A549 (cell line): Measurements from ENCODE around the gene SRSF5. TPM values are rescaled to one million over a fixed set of nuclear protein-coding genes. Genes with fewer than 3 reads are reported as not detected.

Experiments used
- ATAC-seq, 2 experiments: fragments of 200-7000 bp in 1 of 2; fragments of >200 bp in 1 of 2; cut with Nextera tagmentation in 1 of 2; cut with Tn5 transposase in 1 of 2; 3 replicates each; pipeline versions ENCODE4 v1.8.0 to v1.9.1; 2018 to 2020; ENCODE audit warnings: mild to moderate bottlenecking in 1 of 2, moderate library complexity in 1 of 2
- CTCF ChIA-PET: fragments of 300-600 bp; sonication (Branson Sonifier 250); formaldehyde crosslinking; extraction: SDS; loops from one replicate; lab custom pipeline; 2021; ENCODE audit warnings: antibody characterized with exemption, inconsistent platforms; lab: Yijun Ruan, JAX
- POLR2A ChIA-PET: fragments of 350-600 bp; formaldehyde crosslinking; extraction: SDS; loops from one replicate; lab custom pipeline; 2021; ENCODE audit warnings: antibody characterized with exemption, inconsistent platforms; lab: Yijun Ruan, JAX
- DNase-seq, 2 experiments: peaks; one replicate each; pipeline versions ENCODE4 v3.0.0 to v3.0.0-alpha.2; 2011 to 2016; ENCODE audit warnings: low read depth in 1 of 2, low spot score in 1 of 2
- FAIRE-seq: peaks from 2 replicates; lab custom pipeline; 2011; peaks lifted over from hg19 to GRCh38; lab: Jason Lieb, UNC
- H3K27ac ChIP-seq, 2 experiments: fragments of >200 bp; sonication (Bioruptor Twin); formaldehyde crosslinking; 3 replicates each; pipeline ENCODE4 v1.5.1; 2016 to 2017
- H3K4me1 ChIP-seq: fragments of >200 bp; sonication (Bioruptor Twin); formaldehyde crosslinking; 3 replicates; pipeline ENCODE4 v1.6.1; 2016
- H3K4me2 ChIP-seq: fragments of >200 bp; sonication (Bioruptor Twin); formaldehyde crosslinking; 3 replicates; pipeline ENCODE4 v1.6.1; 2016
- H3K4me3 ChIP-seq: fragments of >200 bp; sonication (Bioruptor Twin); formaldehyde crosslinking; 3 replicates; pipeline ENCODE4 v1.5.1; 2016
- H3K9me3 ChIP-seq: fragments of >200 bp; sonication (Bioruptor Twin); formaldehyde crosslinking; 3 replicates; pipeline ENCODE4 v1.6.1; 2016
- CEBPB ChIP-seq, 2 experiments: fragments of >200 bp in 1 of 2; sonication (Bioruptor Twin) in 1 of 2; formaldehyde crosslinking in 1 of 2; IDR thresholded peaks; 2 replicates each; pipeline ENCODE4 v1.6.1; 2012 to 2016
- CTCF ChIP-seq: fragments of >200 bp; sonication (Bioruptor Twin); formaldehyde crosslinking; IDR thresholded peaks from 3 replicates; pipeline ENCODE4 v1.5.1; 2016
- EHF ChIP-seq: fragments of 250-450 bp; sonication (Bioruptor Pico); IDR thresholded peaks from 2 replicates; pipeline ENCODE4 v1.5.0; 2020; ENCODE audit warnings: mild to moderate bottlenecking
- EP300 ChIP-seq, 2 experiments: fragments of >200 bp; sonication (Bioruptor Twin); formaldehyde crosslinking; IDR thresholded peaks; 2 replicates in 1 of 2; 3 replicates in 1 of 2; pipeline ENCODE4 v1.6.1; 2016 to 2017
- FOSL2 ChIP-seq, 2 experiments: fragments of 450-650 bp in 1 of 2; fragments of >200 bp in 1 of 2; sonication (Bioruptor Twin) in 1 of 2; formaldehyde crosslinking; IDR thresholded peaks; 2 replicates each; pipeline versions ENCODE4 v1.5.0 to v1.6.1; 2016 to 2020; ENCODE audit warnings: mild to moderate bottlenecking in 1 of 2, moderate library complexity in 1 of 2
- GATA3 ChIP-seq: IDR thresholded peaks from 2 replicates; pipeline ENCODE4 v1.6.1; 2012; ENCODE audit warnings: borderline replicate concordance
- HEYL ChIP-seq: fragments of 250-450 bp; sonication (Bioruptor Pico); IDR thresholded peaks from 2 replicates; pipeline ENCODE4 v1.8.0; 2021; ENCODE audit warnings: mild to moderate bottlenecking, moderate library complexity
- HOXA7 ChIP-seq: fragments of 250-450 bp; sonication (Bioruptor Pico); IDR thresholded peaks from 2 replicates; pipeline ENCODE4 v1.5.0; 2020; ENCODE audit warnings: mild to moderate bottlenecking, moderate library complexity
- HOXB13 ChIP-seq: fragments of 250-450 bp; sonication (Bioruptor Pico); IDR thresholded peaks from 2 replicates; pipeline ENCODE4 v1.5.0; 2020; ENCODE audit warnings: low read depth, mild to moderate bottlenecking, moderate library complexity
- KDM1A ChIP-seq: fragments of 200-600 bp; sonication (generic); IDR thresholded peaks from 2 replicates; pipeline ENCODE4 v1.6.1; 2016; ENCODE audit warnings: low read depth, mild to moderate bottlenecking
- KDM5A ChIP-seq: fragments of 200-600 bp; sonication (generic); IDR thresholded peaks from 2 replicates; pipeline ENCODE4 v1.6.1; 2016; ENCODE audit warnings: antibody characterized with exemption, mild to moderate bottlenecking
- NFE2L2 ChIP-seq: fragments of 150-350 bp; conservative IDR thresholded peaks from 2 replicates; pipeline ENCODE4 v1.6.1; 2014; ENCODE audit warnings: low read length
- NPAS2 ChIP-seq: fragments of 250-450 bp; sonication (Bioruptor Pico); IDR thresholded peaks from 2 replicates; pipeline ENCODE4 v1.8.0; 2022; ENCODE audit warnings: mild to moderate bottlenecking, moderate library complexity, borderline replicate concordance
- PBX3 ChIP-seq: IDR thresholded peaks from 2 replicates; pipeline ENCODE4 v1.6.1; 2012
- RFX5 ChIP-seq: fragments of 450-650 bp; IDR thresholded peaks from 2 replicates; pipeline ENCODE4 v1.7.1; 2014; ENCODE audit warnings: antibody characterized with exemption, mild to moderate bottlenecking, moderate library complexity
- SREBF2 ChIP-seq: fragments of 450-650 bp; IDR thresholded peaks from 2 replicates; pipeline ENCODE4 v1.6.1; 2014; ENCODE audit warnings: mild to moderate bottlenecking, moderate library complexity
- ZFP36 ChIP-seq: fragments of 450-650 bp; IDR thresholded peaks from 2 replicates; pipeline ENCODE4 v1.6.1; 2014; ENCODE audit warnings: borderline replicate concordance; ENCODE audit not compliant: partially characterized antibody
- ZSCAN20 ChIP-seq: fragments of 250-450 bp; sonication (Bioruptor Pico); IDR thresholded peaks from 2 replicates; pipeline ENCODE4 v1.8.0; 2022; ENCODE audit warnings: mild to moderate bottlenecking, moderate library complexity
- WGBS: methylation state at CpG from one replicate; pipeline ENCODE4 v1.1.6; 2017; ENCODE audit errors: missing lambda C conversion rate; 5-methylcytosine and 5-hydroxymethylcytosine counted together
- polyA plus RNA-seq, 4 experiments: library from polyadenylated mRNA; depleted of rRNA in 3 of 4; stranded (reverse); fragments of >200 nt; fragmentation: RNase III in 1 of 4; extraction: RNeasy Plus Mini Kit Qiagen cat#74134 plus additional on column Dnase treatment in 1 of 4; gene quantifications; 2 replicates in 3 of 4; 3 replicates in 1 of 4; pipeline ENCODE4 v1.2.3, GENCODE V29; 2011 to 2017
- TF ChIP-seq, protein P1 (sequence below): IDR thresholded peaks from 2 replicates; pipeline ENCODE4 v1.6.1; 2012

SRSF5 gene
- polyA plus RNA-seq, 2 of the 4 experiments (the other 2 are of a cell fraction) = 285 to 355 TPM

DNA sequence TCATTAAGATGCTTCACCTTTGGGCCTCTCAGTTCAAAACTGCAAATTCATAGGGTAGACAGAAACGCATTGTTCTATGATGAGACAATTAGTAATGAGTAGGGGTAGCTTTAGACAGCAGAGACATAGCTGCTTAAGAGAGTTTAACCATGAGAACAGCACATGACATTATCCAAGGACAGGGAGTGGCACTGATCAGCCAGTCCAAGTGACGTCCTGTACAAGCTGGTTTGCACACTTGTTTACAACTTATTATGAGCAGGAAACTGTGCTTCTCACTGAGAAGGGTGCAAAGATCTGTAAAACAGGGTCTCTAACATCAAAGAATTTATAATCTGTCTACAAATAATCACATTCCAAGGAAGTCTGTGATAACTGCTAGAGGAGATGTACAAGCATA lies 11.2 kb upstream of the SRSF5 start:
- no peak for FAIRE-seq
- no peak overlapping the region; a peak in 1 of 6 replicates for H3K27ac ChIP-seq
- ATAC-seq = no peak
- WGBS = 55% methylated on average over 2 of the region's 2 CpGs
- CTCF ChIA-PET = no interaction called here
- no peak overlapping the region for H3K4me2 ChIP-seq
- no peaks in the 10 kb centered on the region for H3K4me1 ChIP-seq
- no peaks in the 10 kb centered on the region for H3K9me3 ChIP-seq
- POLR2A ChIA-PET = interaction anchor here (0.8 kb wide), 1 partner anchor 11 kb away, joined by 4 read pairs; the partner anchor contains the start of gene SRSF5
- DNase-seq = no peak
- no peak overlapping the region for H3K4me3 ChIP-seq
- no peak for TF ChIP-seq ZSCAN20
- TF ChIP-seq PBX3 = no peak
- no peak for TF ChIP-seq NFE2L2
- TF ChIP-seq FOSL2 (IDR thresholded peaks at IDR 0.05) = no peak
- TF ChIP-seq FOSL2 (CRISPR knock-in tag; IDR thresholded peaks at IDR 0.05) = no peak
- TF ChIP-seq EHF (CRISPR knock-in tag) = no peak
- no peak for TF ChIP-seq HOXA7 (CRISPR knock-in tag)
- TF ChIP-seq, all 56 proteins: peak for 0

GRCh38 chr14:69756298-69756697 lies 10.6 kb upstream of the SRSF5 start:
- WGBS = 56% methylated on average over 3 of the region's 3 CpGs
- ChIA-PET POLR2A (no interaction called here), CTCF (no interaction called here)
- Histone ChIP-seq H3K4me1 (no peaks in the 10 kb centered on the region), H3K27ac (no peak overlapping the region), H3K9me3 (no peaks in the 10 kb centered on the region), H3K4me2 (no peak overlapping the region), H3K4me3 (no peak overlapping the region)
- ATAC-seq (no peak), FAIRE-seq (no peak), DNase-seq (no peak)
- no peak for TF ChIP-seq KDM5A
- no peak for TF ChIP-seq HOXB13 (CRISPR knock-in tag)
- no peak for TF ChIP-seq SREBF2

- WGBS = 42% methylated on average over 1 of the region's 1 CpG
- no peak overlapping the region for H3K4me3 ChIP-seq
- no peak overlapping the region for H3K4me2 ChIP-seq
- POLR2A ChIA-PET = no interaction called here
- ATAC-seq = no peak
- CTCF ChIA-PET = no interaction called here
- FAIRE-seq = no peak
- no peak for DNase-seq
- H3K27ac ChIP-seq = no peak overlapping the region
- H3K9me3 ChIP-seq = no peaks in the 10 kb centered on the region
- no peak for TF ChIP-seq GATA3
- no peak for TF ChIP-seq EP300 (IDR thresholded peaks at IDR 0.05)
- no peak for TF ChIP-seq RFX5
- TF ChIP-seq, protein P1, sequence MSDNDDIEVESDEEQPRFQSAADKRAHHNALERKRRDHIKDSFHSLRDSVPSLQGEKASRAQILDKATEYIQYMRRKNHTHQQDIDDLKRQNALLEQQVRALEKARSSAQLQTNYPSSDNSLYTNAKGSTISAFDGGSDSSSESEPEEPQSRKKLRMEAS = no peak
- no peak for TF ChIP-seq ZSCAN20
- no peaks in the 10 kb centered on the region for H3K4me1 ChIP-seq
Measured at GRCh38 chr14:69760810-69761209, 6.1 kb upstream of the SRSF5 start.

DNA sequence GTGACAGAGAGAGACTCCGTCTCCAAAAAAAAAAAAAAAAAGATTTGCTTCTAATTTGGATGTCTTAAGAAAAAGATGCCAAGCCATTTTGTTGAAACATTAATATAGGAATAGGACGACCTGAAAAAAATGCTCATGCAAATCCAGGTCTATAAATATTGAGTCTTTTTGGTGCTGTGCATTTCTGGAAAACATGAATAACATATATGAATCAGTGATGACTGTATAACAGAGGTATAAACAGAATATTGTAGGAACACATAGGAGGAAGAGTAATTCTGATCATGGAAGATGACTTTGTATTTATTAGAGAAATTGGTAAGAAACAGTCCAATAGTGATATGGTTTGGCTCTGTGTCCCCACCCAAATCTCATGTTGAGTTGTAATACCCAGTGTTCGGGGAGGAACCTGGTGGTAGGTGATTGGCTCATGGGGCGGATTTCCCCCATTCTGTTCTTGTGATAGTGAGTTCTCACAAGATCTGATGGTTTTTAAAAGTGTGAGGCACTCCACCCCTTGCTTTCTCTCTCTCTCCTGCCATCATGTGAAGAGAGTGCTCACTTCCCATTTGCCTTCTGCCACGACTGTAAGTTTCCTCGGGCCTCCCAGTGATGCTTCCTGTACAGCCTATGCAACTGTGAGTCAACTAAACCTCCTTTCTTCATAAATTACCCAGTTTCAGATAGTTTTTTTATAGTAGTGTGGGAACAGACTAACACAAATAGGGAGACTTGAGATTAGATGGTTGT lies 3.0 kb upstream of the SRSF5 start:
- Histone ChIP-seq H3K4me1 (peaks cover 7% of the 10 kb centered on the region; the same call in 2 of the 3 replicates), H3K9me3 (no peaks in the 10 kb centered on the region), H3K27ac (no peak overlapping the region), H3K4me2 (no peak overlapping the region), H3K4me3 (no peak overlapping the region)
- no peak for DNase-seq
- TF ChIP-seq SREBF2 (no peak), KDM5A (no peak), ZFP36 (no peak), CTCF (no peak), NPAS2 (CRISPR knock-in tag) (no peak), CEBPB (IDR thresholded peaks at IDR 0.05) (no peak), KDM1A (no peak), HEYL (CRISPR knock-in tag) (no peak)
- WGBS = 64% methylated on average over 6 of the region's 6 CpGs
- no peak for FAIRE-seq
- ChIA-PET CTCF (no interaction called here), POLR2A (no interaction called here)
- no peak for ATAC-seq
